Measurements from ENCODE around the gene CSPG4. TPM values are rescaled to one million over a fixed set of nuclear protein-coding genes. Genes with fewer than 3 reads are reported as not detected.
"Not testable (repeated sequence)": the region's sequence is repeated elsewhere in the genome, so short reads cannot be mapped to it uniquely, and the experiment has no call there.

Gene CSPG4
- total RNA-seq, 1 experiment from 2014 or later: 0.03 TPM

DNA sequence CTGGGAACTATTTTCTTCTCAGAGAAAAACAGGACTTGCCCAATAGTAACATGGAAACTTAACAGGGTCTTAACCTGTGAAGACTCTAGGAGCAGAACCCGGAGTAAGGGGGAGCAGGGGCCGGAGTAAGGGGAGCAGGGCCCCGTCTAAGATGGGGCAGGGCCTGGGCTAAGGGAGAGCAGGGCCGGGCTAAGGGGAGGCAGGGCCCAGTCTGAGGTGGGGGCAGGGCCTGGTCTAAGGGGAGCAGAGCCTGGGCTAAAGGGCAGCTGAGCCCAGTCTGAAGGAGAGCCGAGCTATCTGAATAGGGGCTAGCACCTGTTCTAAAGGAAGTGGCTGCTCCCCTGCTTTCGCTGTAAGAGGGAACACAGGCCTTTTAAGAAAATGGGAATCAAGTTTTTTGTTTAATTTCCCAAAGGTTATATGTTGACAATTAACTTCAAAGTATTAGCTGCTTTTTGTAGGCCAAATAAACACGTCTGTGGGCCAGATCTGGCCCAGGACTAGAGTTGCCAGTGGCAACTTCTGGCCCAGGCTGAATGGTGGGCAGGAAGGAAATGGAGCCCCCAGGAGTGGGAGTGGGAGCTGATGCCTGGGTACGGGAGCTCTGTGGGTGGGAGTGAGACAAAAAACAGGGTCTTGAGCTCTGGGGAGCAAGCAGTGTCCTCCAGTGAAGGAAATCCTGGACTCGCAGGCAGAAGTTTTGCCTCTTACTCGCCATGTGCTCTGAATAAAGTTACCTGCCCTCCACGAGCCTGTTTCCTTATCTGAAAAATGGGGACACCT is 32.5 kb downstream of the CSPG4 start:
- no peak for DNase-seq (ENCODE audit: low read depth)
- in situ Hi-C loops (cut with HindIII; ENCODE audit: low pct_unique_long_range_greater_than_20kb, low sequenced_read_pairs): no loop called here

DNA sequence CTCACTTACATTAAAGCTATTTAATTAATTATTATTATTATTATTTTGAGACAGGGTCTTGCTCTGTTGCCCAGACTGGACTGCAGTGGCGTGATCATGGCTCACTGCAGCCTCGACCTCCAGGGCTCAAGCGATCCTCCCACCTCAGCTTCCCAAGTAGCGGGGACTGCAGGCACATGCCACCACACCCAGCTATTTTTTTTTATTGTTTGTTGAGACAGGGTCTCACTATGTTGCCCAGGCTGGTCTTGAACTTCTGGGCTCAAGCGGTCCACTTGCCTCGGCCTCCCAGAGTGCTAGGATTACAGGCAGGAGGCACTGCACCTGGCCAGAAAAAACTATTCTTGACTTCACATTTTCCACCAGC is 34.3 kb downstream of the CSPG4 start:
- in situ Hi-C loops (cut with HindIII; ENCODE audit: low pct_unique_long_range_greater_than_20kb, low sequenced_read_pairs); DNase-seq (ENCODE audit: low read depth): not testable (repeated sequence)

DNA sequence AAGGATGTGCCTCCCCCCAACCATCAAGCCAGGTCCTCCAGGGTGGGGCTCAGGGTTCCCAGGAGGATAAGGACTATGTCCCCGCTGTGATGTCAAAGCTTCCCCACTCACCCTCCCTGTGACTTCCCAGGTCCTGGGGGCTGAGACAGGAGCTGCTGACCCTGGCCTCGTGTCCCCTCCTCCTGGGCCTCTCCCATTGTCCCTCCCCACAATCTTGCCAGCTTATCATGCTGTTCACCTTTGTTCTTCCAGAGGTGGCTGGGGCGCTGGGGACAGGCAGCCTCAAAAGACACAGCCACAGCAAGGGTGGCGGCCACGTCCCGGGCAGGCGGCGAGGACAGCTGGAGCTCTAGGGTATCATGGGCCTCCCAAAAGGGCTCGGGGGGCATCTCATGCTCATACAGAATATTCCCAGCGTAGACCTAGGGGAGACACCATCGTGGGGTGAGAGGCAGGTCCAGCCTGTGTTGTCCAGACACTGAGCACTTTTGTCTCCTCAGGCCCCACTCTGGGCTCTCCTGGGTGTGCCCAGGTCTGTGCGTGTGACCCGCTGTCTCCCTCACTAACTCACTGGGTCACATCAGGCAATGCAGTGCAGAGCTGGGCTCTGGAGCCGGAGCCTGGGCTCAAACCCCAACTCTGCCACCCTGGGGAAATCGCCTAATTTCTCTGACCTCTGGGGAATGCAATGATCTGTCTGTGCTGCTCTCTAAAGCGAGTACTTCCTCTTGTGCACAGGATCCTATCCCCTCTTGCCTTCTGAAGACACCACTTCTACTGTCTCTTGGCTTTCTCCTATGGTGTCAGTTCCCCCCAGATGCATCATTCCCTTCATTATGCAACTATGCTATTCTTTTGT is 35.0 kb downstream of the CSPG4 start:
- in situ Hi-C loops (cut with HindIII; ENCODE audit: low pct_unique_long_range_greater_than_20kb, low sequenced_read_pairs): no loop called here
- no peak for DNase-seq (ENCODE audit: low read depth)

DNA sequence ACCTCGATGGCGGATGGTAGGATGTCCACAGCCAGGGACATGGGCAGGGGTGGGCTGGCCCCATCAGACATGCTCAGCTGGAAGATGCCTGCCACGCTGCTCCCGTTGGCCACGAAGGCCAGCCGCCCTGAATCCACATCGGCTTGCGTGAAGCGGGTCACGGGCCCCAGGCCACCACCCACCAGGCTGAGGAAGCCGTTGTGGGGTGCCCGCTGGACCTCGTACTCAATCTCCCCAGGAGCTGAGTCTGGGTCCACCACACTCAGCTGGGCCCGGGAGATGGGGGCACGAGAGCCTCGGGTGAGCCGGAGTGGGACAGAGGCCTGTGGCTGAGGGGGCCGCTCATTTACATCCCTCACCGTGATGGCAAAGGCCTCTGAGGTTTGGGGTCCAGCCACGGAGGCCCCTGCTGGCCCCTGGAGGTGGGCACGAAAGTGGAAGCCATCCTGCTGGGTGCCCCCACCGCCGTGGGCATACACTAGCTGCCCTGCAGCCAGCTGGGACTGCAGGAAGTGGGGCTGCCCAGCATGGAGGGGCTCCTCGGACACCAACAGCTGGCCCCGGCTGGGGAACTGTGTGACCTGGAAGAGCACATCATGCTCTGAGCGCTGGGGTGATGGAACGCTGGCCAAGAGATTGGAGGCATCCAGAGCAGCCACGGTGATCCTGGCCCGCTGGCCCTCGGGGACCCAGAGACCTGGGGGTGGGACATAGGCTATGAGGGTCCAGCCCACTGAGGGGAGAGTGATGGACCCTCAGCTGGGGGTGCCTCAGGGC is 35.8 kb downstream of the CSPG4 start:
- in situ Hi-C loops (cut with HindIII; ENCODE audit: low pct_unique_long_range_greater_than_20kb, low sequenced_read_pairs): no loop called here
- no peak for DNase-seq (ENCODE audit: low read depth)

GRCh38 chr15:75675579-75676404 is 36.9 kb downstream of the CSPG4 start:
- in situ Hi-C loops (cut with HindIII; ENCODE audit: low pct_unique_long_range_greater_than_20kb, low sequenced_read_pairs): no loop called here
- no peak for DNase-seq (ENCODE audit: low read depth)

DNA sequence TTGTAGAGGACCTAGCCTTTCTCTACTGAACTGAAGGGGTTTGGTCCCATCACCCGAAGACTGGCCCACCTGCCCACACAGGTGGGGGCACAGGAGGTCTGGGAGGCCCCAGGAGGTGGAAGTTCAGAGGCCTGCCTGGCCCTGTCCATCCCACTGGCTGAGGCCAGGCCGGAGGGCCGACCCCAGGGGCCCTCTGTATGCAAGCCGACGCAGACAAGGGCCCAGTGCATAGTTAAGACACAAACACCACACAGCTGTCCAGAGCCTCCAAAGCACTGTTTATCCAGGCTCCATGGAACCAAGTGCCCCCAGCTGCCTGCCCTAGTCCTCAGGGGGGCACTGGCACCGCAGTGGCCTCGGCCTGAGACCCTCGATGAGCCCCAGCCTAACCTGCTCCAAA is 38.3 kb downstream of the CSPG4 start:
- no peak for DNase-seq (ENCODE audit: low read depth)
- in situ Hi-C loops (cut with HindIII; ENCODE audit: low pct_unique_long_range_greater_than_20kb, low sequenced_read_pairs): no loop called here

DNA sequence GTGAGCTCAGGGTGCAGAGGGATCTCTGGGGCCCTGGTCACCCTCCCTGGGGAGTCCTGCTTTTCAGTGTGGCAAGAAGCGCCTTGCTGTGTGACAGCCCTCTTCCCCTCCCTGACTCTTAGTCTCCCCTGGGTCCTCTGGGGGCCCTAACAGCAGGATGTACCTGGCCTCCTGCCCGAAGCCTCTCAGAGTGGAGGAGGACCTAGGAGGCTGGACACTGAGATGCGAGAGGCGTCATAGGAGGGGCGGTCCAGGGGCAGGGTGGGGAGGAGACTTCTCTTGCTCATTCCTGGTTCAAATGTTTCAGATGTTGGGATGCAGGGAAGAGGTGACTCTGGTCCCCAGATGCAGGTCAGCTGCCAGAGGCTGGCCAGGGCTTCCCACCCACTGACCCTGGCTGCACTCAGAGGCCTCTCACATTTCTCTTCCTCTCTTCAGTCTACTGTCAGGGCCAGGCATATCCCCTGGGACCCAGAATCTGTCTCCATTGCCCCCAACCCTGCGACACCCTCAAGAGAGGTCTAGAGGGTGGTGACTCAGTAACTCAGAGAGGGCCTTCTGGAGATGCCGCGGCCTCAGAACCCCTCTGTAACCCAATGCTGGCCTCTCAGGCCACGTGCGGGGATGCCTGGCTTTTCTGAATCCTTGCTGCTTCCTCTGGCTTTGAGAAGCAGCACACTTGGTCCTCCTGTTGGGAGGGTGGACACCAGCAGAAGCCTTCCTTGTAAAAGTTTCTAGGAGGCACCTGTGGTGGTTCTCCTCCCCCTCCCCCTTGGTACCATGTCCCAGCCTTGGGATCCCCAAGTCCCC is 39.0 kb downstream of the CSPG4 start:
- DNase-seq (ENCODE audit: low read depth): no peak

GRCh38 chr15:75672646-75673425 is 39.8 kb downstream of the CSPG4 start:
- DNase-seq (ENCODE audit: low read depth): no peak
- in situ Hi-C loops (cut with HindIII; ENCODE audit: low pct_unique_long_range_greater_than_20kb, low sequenced_read_pairs): no loop called here

More for the DNA sequence above, 39.0 kb downstream of the CSPG4 start:
- in situ Hi-C loops (cut with HindIII; ENCODE audit: low pct_unique_long_range_greater_than_20kb, low sequenced_read_pairs): no loop called here

DNA sequence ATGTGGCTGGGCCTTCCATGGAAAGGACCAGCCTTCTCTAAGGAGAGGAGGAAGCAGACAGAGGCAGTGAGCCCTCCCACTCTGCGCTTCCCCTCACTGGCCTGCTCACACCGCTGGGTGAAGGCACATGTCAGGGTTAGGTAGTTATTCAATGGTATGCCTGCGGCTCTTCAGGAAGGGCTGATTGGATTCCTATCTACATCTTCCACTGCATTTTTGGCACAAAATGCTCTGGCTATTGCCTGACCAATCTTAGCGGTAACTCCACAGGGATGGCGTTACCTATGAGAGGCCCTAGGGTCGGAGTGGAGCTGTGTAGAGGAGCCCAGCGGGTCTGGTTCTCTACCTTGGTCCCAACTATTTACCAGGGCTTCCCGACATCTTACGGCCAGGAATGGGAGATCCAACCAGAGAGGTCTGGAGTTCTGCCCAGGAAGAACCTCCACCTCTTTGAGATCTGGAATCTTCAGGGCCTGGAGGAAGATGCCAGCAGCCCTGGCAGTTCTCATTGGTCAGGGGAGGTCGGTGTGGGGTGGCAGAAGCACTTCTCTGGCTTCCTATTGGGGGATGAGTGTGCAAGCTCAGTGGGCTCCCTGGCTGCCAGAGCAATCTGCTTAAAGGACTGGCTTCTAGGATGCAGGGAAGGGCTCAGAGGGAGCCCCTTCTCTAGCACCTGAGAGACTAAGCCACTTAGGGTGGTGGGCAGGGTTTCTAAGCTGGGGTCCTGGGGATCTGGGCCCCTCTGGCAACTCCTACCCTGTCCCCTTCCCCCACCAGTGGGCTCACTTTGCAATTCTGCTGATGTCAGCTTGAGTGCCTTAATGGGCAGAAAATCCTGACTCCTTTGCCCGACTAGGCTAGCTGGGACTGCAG is 40.7 kb downstream of the CSPG4 start:
- in situ Hi-C loops (cut with HindIII; ENCODE audit: low pct_unique_long_range_greater_than_20kb, low sequenced_read_pairs): no loop called here
- no peak for DNase-seq (ENCODE audit: low read depth)

DNA sequence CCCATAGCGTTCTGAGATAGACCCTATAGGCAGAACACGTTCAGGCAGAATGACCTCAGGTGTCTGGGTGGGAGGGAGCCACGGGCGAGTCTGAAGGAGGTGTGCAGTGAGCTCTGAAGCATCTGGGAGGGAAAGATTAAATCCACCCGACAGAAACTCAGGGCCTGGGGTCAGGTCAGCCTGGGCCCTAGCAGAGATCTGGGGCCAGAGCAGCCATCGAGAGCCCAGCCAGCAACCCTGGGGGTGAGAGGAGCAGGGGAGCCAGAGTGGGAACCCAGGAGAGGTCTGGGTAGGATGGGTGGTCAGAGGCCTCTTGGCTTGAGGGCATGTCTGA is 42.8 kb downstream of the CSPG4 start:
- DNase-seq (ENCODE audit: low read depth): no peak
- in situ Hi-C loops (cut with HindIII; ENCODE audit: low pct_unique_long_range_greater_than_20kb, low sequenced_read_pairs): no loop called here

DNA sequence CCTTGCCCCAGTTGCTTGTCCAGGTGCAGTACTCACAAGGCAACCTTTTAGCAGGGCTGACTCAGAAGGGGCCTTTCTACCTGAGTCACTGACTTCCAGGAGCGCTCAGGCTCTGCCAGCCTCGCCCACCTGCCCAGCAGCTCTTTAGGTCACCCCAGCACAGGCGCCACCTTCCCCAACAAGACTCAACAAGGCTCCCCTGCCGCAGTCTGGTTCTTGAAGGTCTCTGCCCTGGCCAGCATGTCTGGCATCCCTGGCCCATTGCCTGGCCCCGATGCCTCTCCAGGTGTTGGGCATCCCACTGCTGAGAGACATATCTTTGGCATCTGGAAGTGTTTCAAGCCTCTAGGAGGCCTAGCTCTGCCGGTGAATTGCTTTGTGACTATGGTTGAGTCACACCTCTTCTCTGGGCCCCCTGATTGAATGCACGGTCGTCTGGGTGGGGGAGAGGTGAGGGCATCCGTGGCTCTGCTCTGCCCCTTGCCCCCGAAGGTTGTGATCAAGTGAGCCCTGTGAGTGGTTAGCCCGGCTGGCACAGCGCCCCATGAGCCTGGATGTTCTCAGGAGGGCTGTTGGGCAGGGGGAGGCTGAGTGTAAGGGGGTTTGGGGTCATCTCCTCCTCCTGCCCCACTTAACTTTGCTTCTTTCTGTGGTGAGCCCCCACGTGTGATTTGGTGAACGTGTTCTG is 43.3 kb downstream of the CSPG4 start:
- in situ Hi-C loops (cut with HindIII; ENCODE audit: low pct_unique_long_range_greater_than_20kb, low sequenced_read_pairs): no loop called here
- no peak for DNase-seq (ENCODE audit: low read depth)

DNA sequence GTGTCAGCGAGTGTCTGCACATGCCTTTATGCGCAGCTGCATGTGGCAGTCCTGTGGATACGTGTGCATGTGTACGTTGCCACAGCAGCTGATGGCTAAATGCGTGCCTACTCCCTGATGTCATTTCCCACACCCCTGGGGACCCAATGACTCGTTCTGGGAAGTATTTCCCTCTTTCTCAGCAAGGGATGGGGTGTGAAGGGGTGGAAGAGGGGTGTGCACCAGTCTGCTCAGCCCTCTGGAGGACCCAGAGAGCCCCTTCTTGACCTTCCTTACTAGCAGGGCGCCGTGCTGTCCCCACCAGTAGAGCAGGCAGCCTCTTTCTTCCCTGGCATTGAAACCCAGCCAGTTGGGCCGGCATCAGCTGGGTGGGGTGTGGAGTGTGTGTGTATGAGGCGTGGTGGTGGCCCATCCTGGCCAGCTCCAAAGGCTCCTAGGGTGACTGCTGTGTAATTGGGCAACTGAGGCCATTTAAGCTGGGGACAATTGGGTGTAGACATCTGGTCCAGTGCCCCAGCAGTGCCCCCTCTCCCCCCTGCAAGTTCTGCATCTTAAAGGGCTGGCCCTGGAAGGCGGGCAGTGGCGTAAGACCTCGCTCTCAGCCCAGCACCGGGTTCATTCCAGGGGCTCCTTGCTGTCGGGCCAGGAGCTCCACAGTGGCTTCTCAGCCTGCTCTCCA is 45.7 kb downstream of the CSPG4 start:
- in situ Hi-C loops (cut with HindIII; ENCODE audit: low pct_unique_long_range_greater_than_20kb, low sequenced_read_pairs): no loop called here
- DNase-seq (ENCODE audit: low read depth): peak; percentile 61

DNA sequence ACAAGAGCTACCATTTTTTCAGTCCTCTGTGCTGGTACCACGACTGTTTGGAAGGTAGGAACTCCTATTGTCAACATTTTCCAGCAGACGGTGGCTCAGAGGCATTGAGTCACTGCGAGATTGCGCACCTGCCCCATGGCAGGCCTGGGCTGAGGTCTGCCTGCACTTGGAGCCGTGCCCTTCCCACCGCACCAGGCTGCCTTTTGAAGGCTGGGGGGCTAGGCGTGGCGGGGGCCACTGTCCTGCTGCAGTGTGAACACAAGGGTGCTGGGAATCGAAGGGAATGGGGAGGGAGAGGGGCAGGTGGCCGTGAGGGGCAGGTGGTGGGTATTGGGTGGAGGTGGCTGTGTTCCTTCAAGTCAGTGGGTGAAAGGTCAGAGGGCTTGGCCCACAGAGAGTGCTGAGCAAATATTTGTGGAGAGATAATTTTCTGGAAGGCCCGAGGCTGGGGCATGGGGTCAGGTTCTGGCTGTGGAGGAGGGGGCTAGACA is 48.7 kb downstream of the CSPG4 start:
- no peak for DNase-seq (ENCODE audit: low read depth)
- in situ Hi-C loops (cut with HindIII; ENCODE audit: low pct_unique_long_range_greater_than_20kb, low sequenced_read_pairs): no loop called here

DNA sequence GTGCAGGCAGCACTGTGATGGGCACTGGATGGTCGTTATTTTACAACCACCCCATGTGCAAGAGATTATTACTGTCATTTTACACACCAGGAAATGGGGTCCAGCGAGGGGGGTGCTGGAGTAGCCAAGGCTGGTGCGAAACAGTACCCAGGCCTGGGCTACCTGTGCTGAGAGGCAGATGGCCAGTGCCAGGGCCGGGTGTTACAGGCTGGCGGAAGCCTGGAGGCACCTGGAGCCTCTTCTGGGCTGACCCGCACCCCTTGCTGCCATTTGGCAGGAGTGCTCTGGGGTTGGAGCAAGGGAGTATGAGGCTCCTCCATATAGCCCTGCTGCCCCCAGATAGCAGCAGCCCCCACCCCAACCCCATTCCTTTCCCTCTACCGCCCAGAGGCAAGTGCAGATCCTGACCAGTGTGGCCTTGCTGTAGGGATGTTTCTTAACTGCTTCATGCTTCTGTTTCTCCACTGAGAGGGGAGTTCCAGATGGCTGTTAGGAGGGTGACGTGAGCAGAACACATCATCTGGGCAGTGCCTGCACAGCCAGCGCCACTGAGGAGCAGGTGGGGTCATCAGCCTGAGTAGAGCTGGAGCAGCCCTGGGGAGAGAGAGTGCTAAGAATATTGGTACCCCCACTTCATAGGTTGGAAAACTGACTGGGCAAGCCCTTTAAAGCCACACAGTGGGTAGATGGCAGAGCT is 49.7 kb downstream of the CSPG4 start:
- no peak for DNase-seq (ENCODE audit: low read depth)
- in situ Hi-C loops (cut with HindIII; ENCODE audit: low pct_unique_long_range_greater_than_20kb, low sequenced_read_pairs): no loop called here
